Measurements from ENCODE around the gene SLC24A5.

Gene SLC24A5

GRCh38 chr15:48190932-48191573, 70.3 kb downstream of the SLC24A5 start:
- no peak for DNase-seq (ENCODE audit: low read depth)

GRCh38 chr15:48191574-48192225, 70.9 kb downstream of the SLC24A5 start, which contains the start of gene CTXN2:
Gene CTXN2, plus strand, starts transcription at chr15:48191665. Its CDS starts 9,636 bp downstream, at chr15:48201301.
- DNase-seq (ENCODE audit: low read depth): no peak

Measured in GM04503 (cell line).